GM23338 (cell line): ENCODE results near the gene NXPH2. TPM values are rescaled to one million over a fixed set of nuclear protein-coding genes. Genes with fewer than 3 reads are reported as not detected.

Experiments
- ATAC-seq: fragments of 200-7000 bp; cut with Tn5 transposase; 3 replicates; pipeline ENCODE4 v1.9.1; 2020
- DNase-seq: peaks from one replicate; pipeline ENCODE4 v3.0.0-alpha.2; 2015; ENCODE audit warnings: low spot score
- H2AFZ ChIP-seq: fragments of 200-600 bp; sonication (generic); 2 replicates; pipeline ENCODE4 v1.8.0; 2016; ENCODE audit warnings: antibody characterized with exemption, mild to moderate bottlenecking, moderate library complexity
- H3F3A ChIP-seq: fragments of 200-600 bp; sonication (generic); replicated peaks from 2 replicates; pipeline ENCODE4 v1.8.0; 2017; ENCODE audit warnings: antibody characterized with exemption, mixed run types, low read depth
- H3K27ac ChIP-seq: fragments of 200-600 bp; sonication (generic); 2 replicates; pipeline ENCODE4 v1.6.1; 2016; ENCODE audit warnings: low read depth
- H3K27me3 ChIP-seq: fragments of 200-600 bp; sonication (generic); 2 replicates; pipeline ENCODE4 v1.8.0; 2016; ENCODE audit warnings: mild to moderate bottlenecking, mixed run types, moderate library complexity; ENCODE audit not compliant: insufficient read depth
- H3K36me3 ChIP-seq: fragments of 200-600 bp; sonication (generic); 2 replicates; pipeline ENCODE4 v1.8.0; 2016; ENCODE audit warnings: mild to moderate bottlenecking; ENCODE audit not compliant: insufficient read depth
- H3K4me1 ChIP-seq: fragments of 200-600 bp; sonication (generic); 2 replicates; pipeline ENCODE4 v1.8.0; 2016; ENCODE audit warnings: mild to moderate bottlenecking, moderate library complexity; ENCODE audit not compliant: insufficient read depth
- H3K4me2 ChIP-seq: fragments of 200-600 bp; sonication (generic); 2 replicates; pipeline ENCODE4 v1.7.1; 2017; ENCODE audit warnings: mixed run types
- H3K4me3 ChIP-seq: fragments of 200-600 bp; sonication (generic); 2 replicates; pipeline ENCODE4 v1.6.1; 2016; ENCODE audit warnings: mixed run types
- H3K79me2 ChIP-seq: fragments of 200-600 bp; sonication (generic); replicated peaks from 2 replicates; pipeline ENCODE4 v1.8.0; 2017; ENCODE audit warnings: mild to moderate bottlenecking; ENCODE audit not compliant: insufficient read depth
- H3K9me2 ChIP-seq: fragments of 200-600 bp; sonication (generic); 2 replicates; pipeline ENCODE4 v1.8.0; 2017; ENCODE audit not compliant: insufficient read depth
- H4K20me1 ChIP-seq: fragments of 200-600 bp; sonication (generic); replicated peaks from 2 replicates; pipeline ENCODE4 v1.8.0; 2017; ENCODE audit warnings: mild to moderate bottlenecking; ENCODE audit not compliant: insufficient read depth
- H3K27ac Mint-ChIP-seq: 2 replicates; pipeline ENCODE4 v1.8.0; 2020; ENCODE audit warnings: inconsistent platforms, mild to moderate bottlenecking, moderate library complexity, mixed read lengths
- H3K27me3 Mint-ChIP-seq: 3 replicates; pipeline ENCODE4 v1.8.0; 2022; ENCODE audit warnings: low read depth, mild to moderate bottlenecking, moderate library complexity, mixed read lengths, inconsistent platforms; ENCODE audit not compliant: insufficient read depth, poor library complexity
- H3K36me3 Mint-ChIP-seq: 3 replicates; pipeline ENCODE4 v1.8.0; 2021; ENCODE audit warnings: low read depth, mild to moderate bottlenecking, inconsistent platforms, moderate library complexity, mixed read lengths
- H3K4me1 Mint-ChIP-seq: 3 replicates; pipeline ENCODE4 v1.8.0; 2020; ENCODE audit warnings: mild to moderate bottlenecking, inconsistent platforms, mixed read lengths
- H3K4me3 Mint-ChIP-seq: 3 replicates; pipeline ENCODE4 v1.8.0; 2021; ENCODE audit warnings: moderate library complexity, mild to moderate bottlenecking, inconsistent platforms, mixed read lengths
- H3K9me3 Mint-ChIP-seq: 3 replicates; pipeline ENCODE4 v1.8.0; 2020; ENCODE audit warnings: moderate library complexity, mild to moderate bottlenecking, inconsistent platforms, mixed read lengths
- CREB1 ChIP-seq: fragments of 250-450 bp; sonication (Bioruptor Pico); IDR thresholded peaks from 2 replicates; pipeline ENCODE4 v1.5.0; 2020; ENCODE audit warnings: low read depth, mild to moderate bottlenecking, moderate library complexity
- EZH2phosphoT487 ChIP-seq: fragments of 200-600 bp; sonication (generic); IDR thresholded peaks from one replicate; pipeline ENCODE4 v1.8.1; 2018; ENCODE audit warnings: antibody characterized with exemption; ENCODE audit not compliant: unreplicated experiment
- JUNB ChIP-seq: IDR thresholded peaks from one replicate; pipeline ENCODE4 v1.6.1; 2016; ENCODE audit warnings: antibody characterized with exemption; ENCODE audit not compliant: unreplicated experiment
- NANOG ChIP-seq: IDR thresholded peaks from 2 replicates; pipeline ENCODE4 v1.6.1; 2016; ENCODE audit warnings: antibody characterized with exemption, borderline replicate concordance
- POLR2AphosphoS5 ChIP-seq: IDR thresholded peaks from 2 replicates; pipeline ENCODE4 v1.6.1; 2016; ENCODE audit warnings: antibody characterized with exemption, low read depth
- ZNF114 ChIP-seq: fragments of 250-450 bp; sonication (Bioruptor Pico); IDR thresholded peaks from 2 replicates; pipeline ENCODE4 v1.5.0; 2020; ENCODE audit warnings: mild to moderate bottlenecking, moderate library complexity
- ZNF331 ChIP-seq: fragments of 250-450 bp; sonication (Bioruptor Pico); IDR thresholded peaks from 2 replicates; pipeline ENCODE4 v1.5.0; 2020; ENCODE audit warnings: low read depth, mild to moderate bottlenecking, moderate library complexity
- polyA plus RNA-seq: library from polyadenylated mRNA; unstranded; fragments of >200 nt; fragmentation: Nextera tagmentation; extraction: Ambion mirVana; gene quantifications from 2 replicates; pipeline ENCODE4 v1.2.1, GENCODE V29; 2016
- total RNA-seq: library from RNA; depleted of rRNA; stranded (reverse); fragments of >200 nt; shearing (Covaris generic); gene quantifications from 2 replicates; pipeline ENCODE4 v1.2.3, GENCODE V29; 2014
- TF ChIP-seq, protein P1 (sequence below), 2 experiments: fragments of 200-600 bp in 1 of 2; sonication (generic) in 1 of 2; conservative IDR thresholded peaks; 2 replicates each; pipeline versions ENCODE4 v1.5.1 to v1.6.1; 2016 to 2017; ENCODE audit warnings: antibody characterized with exemption in 2 of 2, low read depth in 2 of 2, mild to moderate bottlenecking in 2 of 2, moderate library complexity in 1 of 2
- TF ChIP-seq, protein P2 (sequence below): IDR thresholded peaks from 2 replicates; pipeline ENCODE4 v1.6.1; 2016; ENCODE audit warnings: antibody characterized with exemption

Gene NXPH2
- total and polyA plus RNA-seq, 2 experiments from 2014 or later = 2.7 to 8.3 TPM

DNA sequence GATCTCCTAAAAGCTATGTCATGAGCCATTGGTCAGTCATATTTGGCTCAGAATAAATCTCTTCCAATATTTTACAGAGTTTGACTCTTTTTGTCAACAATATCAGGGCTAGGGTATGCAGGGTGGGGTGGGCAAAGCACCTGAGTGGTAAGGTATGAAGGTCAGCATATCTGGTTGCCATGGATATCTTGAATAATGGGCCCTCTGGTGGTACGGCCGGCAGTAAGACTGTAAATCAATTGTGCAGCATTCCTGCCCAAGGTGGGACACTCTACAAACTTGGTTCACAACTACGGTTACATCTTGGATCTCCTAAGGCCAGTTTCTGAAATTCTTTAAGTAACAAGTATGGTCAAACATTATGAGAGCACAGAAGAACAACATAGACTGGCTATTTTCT, 159.1 kb downstream of the NXPH2 start:
- H4K20me1 ChIP-seq = no peaks in the 10 kb centered on the region
- no peaks in the 10 kb centered on the region for H3K36me3 ChIP-seq
- no peak overlapping the region for H3K27ac ChIP-seq
- no peaks in the 10 kb centered on the region for H3K4me1 ChIP-seq
- Mint-ChIP-seq H3K36me3 (no peaks in the 10 kb centered on the region), H3K27ac (no peak overlapping the region), H3K9me3 (no peaks in the 10 kb centered on the region), H3K4me3 (no peak overlapping the region), H3K4me1 (no peaks in the 10 kb centered on the region), H3K27me3 (peaks cover 2% of the 10 kb centered on the region)
- ATAC-seq (no peak; the same call in 2 of the 3 replicates), DNase-seq (no peak)
- no peaks in the 10 kb centered on the region for H3F3A ChIP-seq
- no peaks in the 10 kb centered on the region for H3K27me3 ChIP-seq
- no peak overlapping the region for H3K4me2 ChIP-seq
- no peak overlapping the region; the same call in 1 of the 2 replicates for H2AFZ ChIP-seq
- H3K4me3 ChIP-seq = no peak overlapping the region
- peaks cover 3% of the 10 kb centered on the region; the same call in 1 of the 2 replicates for H3K9me2 ChIP-seq
- no peaks in the 10 kb centered on the region for H3K79me2 ChIP-seq
- TF ChIP-seq JUNB = no peak
- TF ChIP-seq, protein P1, sequence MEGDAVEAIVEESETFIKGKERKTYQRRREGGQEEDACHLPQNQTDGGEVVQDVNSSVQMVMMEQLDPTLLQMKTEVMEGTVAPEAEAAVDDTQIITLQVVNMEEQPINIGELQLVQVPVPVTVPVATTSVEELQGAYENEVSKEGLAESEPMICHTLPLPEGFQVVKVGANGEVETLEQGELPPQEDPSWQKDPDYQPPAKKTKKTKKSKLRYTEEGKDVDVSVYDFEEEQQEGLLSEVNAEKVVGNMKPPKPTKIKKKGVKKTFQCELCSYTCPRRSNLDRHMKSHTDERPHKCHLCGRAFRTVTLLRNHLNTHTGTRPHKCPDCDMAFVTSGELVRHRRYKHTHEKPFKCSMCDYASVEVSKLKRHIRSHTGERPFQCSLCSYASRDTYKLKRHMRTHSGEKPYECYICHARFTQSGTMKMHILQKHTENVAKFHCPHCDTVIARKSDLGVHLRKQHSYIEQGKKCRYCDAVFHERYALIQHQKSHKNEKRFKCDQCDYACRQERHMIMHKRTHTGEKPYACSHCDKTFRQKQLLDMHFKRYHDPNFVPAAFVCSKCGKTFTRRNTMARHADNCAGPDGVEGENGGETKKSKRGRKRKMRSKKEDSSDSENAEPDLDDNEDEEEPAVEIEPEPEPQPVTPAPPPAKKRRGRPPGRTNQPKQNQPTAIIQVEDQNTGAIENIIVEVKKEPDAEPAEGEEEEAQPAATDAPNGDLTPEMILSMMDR (conservative IDR thresholded peaks at IDR 0.05; ENCODE audit: low read depth in 2 of 2) = peak in 1 of 2 experiments; percentile 34; a peak in 2 of 4 replicates

DNA sequence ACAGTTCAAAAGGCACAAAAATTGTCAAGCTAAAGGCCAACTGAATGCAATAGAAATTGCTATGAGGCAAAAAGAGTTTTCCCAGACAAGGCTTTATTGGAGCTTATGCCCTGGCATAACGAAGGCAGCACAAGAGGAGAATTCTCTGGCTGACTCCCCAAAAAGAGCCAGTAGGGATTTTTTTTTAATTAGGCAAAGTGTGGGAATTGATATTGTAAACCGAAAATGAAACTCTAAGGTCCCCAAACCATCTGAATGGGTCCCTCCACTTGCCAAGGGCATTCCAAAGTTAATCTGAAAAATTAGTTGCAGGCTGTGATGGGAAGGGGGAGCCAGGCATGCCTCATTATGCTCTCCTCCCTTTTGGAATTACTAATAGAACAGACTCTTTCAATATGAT, 159.8 kb downstream of the NXPH2 start:
- Histone ChIP-seq H3K27ac (no peak overlapping the region), H3K27me3 (no peaks in the 10 kb centered on the region), H3K4me3 (no peak overlapping the region), H4K20me1 (no peaks in the 10 kb centered on the region), H2AFZ (no peak overlapping the region), H3K79me2 (no peaks in the 10 kb centered on the region), H3K4me1 (no peaks in the 10 kb centered on the region), H3K4me2 (no peak overlapping the region), H3K9me2 (peaks cover 3% of the 10 kb centered on the region; the same call in 1 of the 2 replicates), H3K36me3 (no peaks in the 10 kb centered on the region), H3F3A (no peaks in the 10 kb centered on the region)
- TF ChIP-seq JUNB = no peak
- TF ChIP-seq CREB1 (CRISPR knock-in tag) = no peak
- TF ChIP-seq NANOG = no peak
- TF ChIP-seq EZH2phosphoT487 = no peak
- TF ChIP-seq, protein P2, sequence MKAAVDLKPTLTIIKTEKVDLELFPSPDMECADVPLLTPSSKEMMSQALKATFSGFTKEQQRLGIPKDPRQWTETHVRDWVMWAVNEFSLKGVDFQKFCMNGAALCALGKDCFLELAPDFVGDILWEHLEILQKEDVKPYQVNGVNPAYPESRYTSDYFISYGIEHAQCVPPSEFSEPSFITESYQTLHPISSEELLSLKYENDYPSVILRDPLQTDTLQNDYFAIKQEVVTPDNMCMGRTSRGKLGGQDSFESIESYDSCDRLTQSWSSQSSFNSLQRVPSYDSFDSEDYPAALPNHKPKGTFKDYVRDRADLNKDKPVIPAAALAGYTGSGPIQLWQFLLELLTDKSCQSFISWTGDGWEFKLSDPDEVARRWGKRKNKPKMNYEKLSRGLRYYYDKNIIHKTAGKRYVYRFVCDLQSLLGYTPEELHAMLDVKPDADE = no peak
- TF ChIP-seq ZNF331 (CRISPR knock-in tag) = no peak
- TF ChIP-seq POLR2AphosphoS5 = no peak
- TF ChIP-seq ZNF114 (CRISPR knock-in tag) = no peak
- DNase-seq = no peak
- no peaks in the 10 kb centered on the region for H3K36me3 Mint-ChIP-seq
- no peak overlapping the region for H3K4me3 Mint-ChIP-seq
- peaks cover 2% of the 10 kb centered on the region for H3K27me3 Mint-ChIP-seq
- H3K9me3 Mint-ChIP-seq = no peaks in the 10 kb centered on the region
- no peak overlapping the region for H3K27ac Mint-ChIP-seq
- no peaks in the 10 kb centered on the region for H3K4me1 Mint-ChIP-seq
- ATAC-seq = no peak
